GM12878 (cell line): Measurements from ENCODE around the gene LPAR3. TPM values are rescaled to one million over a fixed set of nuclear protein-coding genes. Genes with fewer than 3 reads are reported as not detected.

ENCODE experiments used
- ATAC-seq: fragments of 200-7000 bp; cut with Tn5 transposase; 3 replicates; pipeline ENCODE4 v1.9.1; 2020; ENCODE audit warnings: mild to moderate bottlenecking, moderate library complexity
- BruUV-seq: library from RNA; stranded (reverse); fragments of 400-500 nt; replicated peaks from 2 replicates; lab custom pipeline; 2021; lab: Mats Ljungman, UMichigan
- CTCF ChIA-PET: fragments of 300-600 bp; sonication (Branson Sonifier 250); formaldehyde crosslinking; extraction: SDS; loops from one replicate; lab custom pipeline; 2021; ENCODE audit warnings: inconsistent platforms; lab: Yijun Ruan, JAX
- POLR2A ChIA-PET: fragments of 350-600 bp; formaldehyde crosslinking; extraction: SDS; loops from one replicate; lab custom pipeline; 2021; ENCODE audit warnings: inconsistent platforms; lab: Charles Lee
- RAD21 ChIA-PET: fragments of 300-600 bp; sonication (Branson Sonifier 250); formaldehyde crosslinking; loops from one replicate; lab custom pipeline; 2023; ENCODE audit warnings: antibody characterized with exemption; ENCODE audit not compliant: unreplicated experiment; lab: Charles Lee
- SMC1A ChIA-PET: fragments of 300-600 bp; sonication (Branson Sonifier 250); formaldehyde crosslinking; loops from one replicate; lab custom pipeline; 2023; ENCODE audit not compliant: unreplicated experiment, uncharacterized antibody; lab: Charles Lee
- DNase-seq: peaks from one replicate; pipeline ENCODE4 v3.0.0-alpha.2; 2011; ENCODE audit warnings: low read depth, low spot score
- FAIRE-seq: peaks from 3 replicates; lab custom pipeline; 2011; peaks lifted over from hg19 to GRCh38; lab: Jason Lieb, UNC
- H2AFZ ChIP-seq: 2 replicates; pipeline ENCODE4 v1.6.0; 2011; ENCODE audit warnings: low read depth, low read length, control low read depth; ENCODE audit not compliant: control insufficient read depth
- H3K27ac ChIP-seq: 2 replicates; pipeline ENCODE4 v1.5.1; 2011; ENCODE audit warnings: control low read depth; ENCODE audit not compliant: control insufficient read depth, insufficient read depth
- H3K27me3 ChIP-seq, 2 experiments: replicated peaks in 1 of 2; 2 replicates each; pipeline versions ENCODE4 v1.6.0 to v1.6.1; 2011; ENCODE audit warnings: low read length in 1 of 2; ENCODE audit not compliant: control insufficient read depth in 2 of 2, insufficient read depth in 2 of 2
- H3K36me3 ChIP-seq, 2 experiments: 2 replicates each; pipeline ENCODE4 v1.5.1; 2011; ENCODE audit warnings: low read length in 1 of 2; ENCODE audit not compliant: control insufficient read depth in 2 of 2, insufficient read depth in 2 of 2
- H3K4me1 ChIP-seq: 2 replicates; pipeline ENCODE4 v1.6.1; 2011; ENCODE audit warnings: mild to moderate bottlenecking, low read length, moderate library complexity, mixed read lengths; ENCODE audit not compliant: control insufficient read depth, insufficient read depth
- H3K4me2 ChIP-seq: 2 replicates; pipeline ENCODE4 v1.6.0; 2011; ENCODE audit warnings: control low read depth; ENCODE audit not compliant: control insufficient read depth, insufficient read depth
- H3K4me3 ChIP-seq: fragments of 200-600 bp; sonication (generic); 2 replicates; pipeline ENCODE4 v1.5.1; 2016
- H3K79me2 ChIP-seq: 2 replicates; pipeline ENCODE4 v1.6.0; 2011; ENCODE audit warnings: low read length; ENCODE audit not compliant: control insufficient read depth, insufficient read depth
- H3K9ac ChIP-seq: 2 replicates; pipeline ENCODE4 v1.8.0; 2011; ENCODE audit warnings: low read length, control low read depth, mixed read lengths; ENCODE audit not compliant: control insufficient read depth, insufficient read depth
- H3K9me3 ChIP-seq: replicated peaks from 3 replicates; pipeline ENCODE4 v1.5.1; 2011; ENCODE audit warnings: mild to moderate bottlenecking, low read length; ENCODE audit not compliant: control insufficient read depth, insufficient read depth
- H4K20me1 ChIP-seq: 2 replicates; pipeline ENCODE4 v1.6.0; 2011; ENCODE audit not compliant: control insufficient read depth, insufficient read depth
- BCL11A ChIP-seq: IDR thresholded peaks from 2 replicates; pipeline ENCODE4 v1.6.1; 2011; ENCODE audit warnings: low read depth, low read length
- BRCA1 ChIP-seq: IDR thresholded peaks from 2 replicates; pipeline ENCODE4 v1.6.1; 2011; ENCODE audit warnings: low read depth, low read length, improper control_type of control experiment
- FOXM1 ChIP-seq: IDR thresholded peaks from 2 replicates; pipeline ENCODE4 v1.6.1; 2012; ENCODE audit warnings: low read depth, mild to moderate bottlenecking, inconsistent platforms, low read length, moderate library complexity
- MEF2B ChIP-seq: fragments of 450-650 bp; IDR thresholded peaks from 2 replicates; pipeline ENCODE4 v1.6.1; 2018; ENCODE audit warnings: mild to moderate bottlenecking, moderate library complexity; ENCODE audit not compliant: partially characterized antibody, poor library complexity, severe bottlenecking
- MTA2 ChIP-seq: fragments of 450-650 bp; IDR thresholded peaks from 2 replicates; pipeline ENCODE4 v1.6.1; 2016; ENCODE audit warnings: low read depth, mild to moderate bottlenecking, moderate library complexity
- PAX8 ChIP-seq: fragments of 450-650 bp; IDR thresholded peaks from 2 replicates; pipeline ENCODE4 v1.6.1; 2017; ENCODE audit warnings: mild to moderate bottlenecking, moderate library complexity
- TARDBP ChIP-seq: IDR thresholded peaks from 2 replicates; pipeline ENCODE4 v1.6.1; 2016; ENCODE audit warnings: borderline replicate concordance
- TBL1XR1 ChIP-seq: IDR thresholded peaks from 2 replicates; pipeline ENCODE4 v1.6.1; 2012; ENCODE audit warnings: low read depth, low read length, improper control_type of control experiment
- ZZZ3 ChIP-seq: IDR thresholded peaks from 2 replicates; pipeline ENCODE4 v1.6.1; 2011; ENCODE audit warnings: low read depth; ENCODE audit not compliant: control insufficient read depth, insufficient read length
- WGBS: methylation state at CpG from one replicate; pipeline ENCODE4 v1.1.6; 2016; ENCODE audit warnings: low lambda C conversion rate; ENCODE audit not compliant: insufficient replicate concordance, insufficient coverage; ENCODE audit errors: missing lambda C conversion rate; 5-methylcytosine and 5-hydroxymethylcytosine counted together
- in situ Hi-C: fragments of 300-500 bp; cut with MboI; formaldehyde crosslinking; loops from 9 replicates; pipeline ENCODE4 v1.14.3; 2018; ENCODE audit warnings: mixed read lengths
- intact Hi-C: fragments of 100-400 bp; cut with micrococcal nuclease; formaldehyde crosslinking; loops from one replicate; pipeline ENCODE4 v1.14.2; 2022; ENCODE audit not compliant: unreplicated experiment
- polyA plus RNA-seq, 11 experiments: library from polyadenylated mRNA; depleted of rRNA in 4 of 11; unstranded in 6 of 11; stranded (reverse) in 5 of 11; fragments of >200 nt; fragmentation: Nextera tagmentation in 4 of 11; fragmentation: Illumina TruSeq in 1 of 11; extraction: Ambion mirVana in 4 of 11; extraction: Trizol in 1 of 11; gene quantifications; 1 replicate in 1 of 11; 2 replicates in 10 of 11; pipeline versions ENCODE4 v1.2.1 to v1.2.3, GENCODE V29; 2011 to 2016; ENCODE audit warnings: inconsistent platforms in 2 of 11, missing spikeins in 2 of 11, low read depth in 1 of 11
- total RNA-seq, 4 experiments: library from RNA; depleted of rRNA in 3 of 4; stranded (reverse); fragments of >200 nt in 3 of 4; fragmentation: Illumina TruSeq in 1 of 4; extraction: Trizol in 1 of 4; gene quantifications; 2 replicates each; pipeline versions ENCODE4 v1.2.1 to v1.2.3, GENCODE V29; 2013 to 2021
- TF ChIP-seq, protein P1 (sequence below): IDR thresholded peaks from 2 replicates; pipeline ENCODE4 v1.6.1; 2012; ENCODE audit warnings: low read depth, low read length, improper control_type of control experiment
- TF ChIP-seq, protein P2 (sequence below): fragments of 450-650 bp; IDR thresholded peaks from 2 replicates; pipeline ENCODE4 v1.6.1; 2017; ENCODE audit warnings: borderline replicate concordance

The LPAR3 gene
- total and polyA plus RNA-seq, 10 of the 15 experiments (the other 5 are each of a cell fraction or from before 2014, with no cell fraction given), result 0.03 to 0.31 (median 0.09) TPM; not detected in 3

DNA sequence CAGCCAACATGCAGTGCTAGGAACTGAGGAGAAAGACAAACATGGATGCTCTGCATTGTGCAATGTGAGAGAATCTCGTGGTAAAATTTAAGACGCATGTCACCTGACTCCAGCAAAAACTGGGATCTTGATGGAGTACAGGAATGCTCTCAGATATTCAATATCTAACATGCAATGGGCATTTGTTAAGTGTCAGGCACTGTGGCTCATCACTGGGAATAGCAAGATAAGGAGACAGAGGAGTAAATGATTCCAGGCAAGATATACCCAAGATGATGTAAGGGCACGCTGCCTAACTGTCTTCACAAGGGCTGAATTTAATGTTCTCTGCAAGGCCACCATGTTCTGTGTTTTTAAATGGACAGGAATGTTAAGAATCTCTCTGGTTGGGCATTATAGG is 67.8 kb downstream of the LPAR3 start:
- no peaks in the 10 kb centered on the region for H3K36me3 ChIP-seq
- no peak overlapping the region for H2AFZ ChIP-seq
- H3K79me2 ChIP-seq, result no peaks in the 10 kb centered on the region
- RAD21 ChIA-PET, result no interaction called here
- TF ChIP-seq BCL11A, result no peak
- TF ChIP-seq BRCA1, result no peak
- TF ChIP-seq ZZZ3, result no peak
- no peak for TF ChIP-seq MTA2
- no peak for TF ChIP-seq PAX8
- TF ChIP-seq, protein P1, sequence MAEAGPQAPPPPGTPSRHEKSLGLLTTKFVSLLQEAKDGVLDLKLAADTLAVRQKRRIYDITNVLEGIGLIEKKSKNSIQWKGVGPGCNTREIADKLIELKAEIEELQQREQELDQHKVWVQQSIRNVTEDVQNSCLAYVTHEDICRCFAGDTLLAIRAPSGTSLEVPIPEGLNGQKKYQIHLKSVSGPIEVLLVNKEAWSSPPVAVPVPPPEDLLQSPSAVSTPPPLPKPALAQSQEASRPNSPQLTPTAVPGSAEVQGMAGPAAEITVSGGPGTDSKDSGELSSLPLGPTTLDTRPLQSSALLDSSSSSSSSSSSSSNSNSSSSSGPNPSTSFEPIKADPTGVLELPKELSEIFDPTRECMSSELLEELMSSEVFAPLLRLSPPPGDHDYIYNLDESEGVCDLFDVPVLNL, result no peak
- TF ChIP-seq FOXM1, result no peak
- TF ChIP-seq TBL1XR1, result no peak
- no peak for TF ChIP-seq TARDBP
- TF ChIP-seq, protein P2, sequence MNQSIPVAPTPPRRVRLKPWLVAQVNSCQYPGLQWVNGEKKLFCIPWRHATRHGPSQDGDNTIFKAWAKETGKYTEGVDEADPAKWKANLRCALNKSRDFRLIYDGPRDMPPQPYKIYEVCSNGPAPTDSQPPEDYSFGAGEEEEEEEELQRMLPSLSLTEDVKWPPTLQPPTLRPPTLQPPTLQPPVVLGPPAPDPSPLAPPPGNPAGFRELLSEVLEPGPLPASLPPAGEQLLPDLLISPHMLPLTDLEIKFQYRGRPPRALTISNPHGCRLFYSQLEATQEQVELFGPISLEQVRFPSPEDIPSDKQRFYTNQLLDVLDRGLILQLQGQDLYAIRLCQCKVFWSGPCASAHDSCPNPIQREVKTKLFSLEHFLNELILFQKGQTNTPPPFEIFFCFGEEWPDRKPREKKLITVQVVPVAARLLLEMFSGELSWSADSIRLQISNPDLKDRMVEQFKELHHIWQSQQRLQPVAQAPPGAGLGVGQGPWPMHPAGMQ, result no peak
- TF ChIP-seq MEF2B, result no peak
- ATAC-seq (no peak), DNase-seq (no peak), FAIRE-seq (no peak)
- no peak overlapping the region for H3K9ac ChIP-seq
- H3K4me3 ChIP-seq, result no peak overlapping the region
- CTCF ChIA-PET, result no interaction called here
- intact Hi-C loops (no loop called here), in situ Hi-C loops (no loop called here)
- no peaks in the 10 kb centered on the region for H3K4me1 ChIP-seq
- no peak overlapping the region for H3K27ac ChIP-seq
- H4K20me1 ChIP-seq, result no peaks in the 10 kb centered on the region
- WGBS, result 61% methylated on average over 3 of the region's 3 CpGs
- POLR2A ChIA-PET, result no interaction called here
- no TSS peak for BruUV-seq
- no peaks in the 10 kb centered on the region; a peak in 2 of 4 replicates for H3K27me3 ChIP-seq
- no peaks in the 10 kb centered on the region for H3K9me3 ChIP-seq
- no peak overlapping the region for H3K4me2 ChIP-seq
- SMC1A ChIA-PET, result interaction anchor here (0.6 kb wide), 1 partner anchor 54 kb away, joined by 3 read pairs; no protein-coding TSS in a partner anchor
